Activated CD8-positive, alpha-beta memory T cell treated with anti-CD3 and anti-CD28 coated beads, Interleukin-2, amount 50 U/mL, for 1 hour (primary cell): ENCODE data around the gene TBL2.
"Not testable (repeated sequence)": the region's sequence is repeated elsewhere in the genome, so short reads cannot be mapped to it uniquely, and the experiment has no call there.

Experiments
- DNase-seq: peaks from one replicate; pipeline ENCODE4 v3.0.0-alpha.2; 2020; ENCODE audit errors: extremely low read depth

TBL2 gene

DNA sequence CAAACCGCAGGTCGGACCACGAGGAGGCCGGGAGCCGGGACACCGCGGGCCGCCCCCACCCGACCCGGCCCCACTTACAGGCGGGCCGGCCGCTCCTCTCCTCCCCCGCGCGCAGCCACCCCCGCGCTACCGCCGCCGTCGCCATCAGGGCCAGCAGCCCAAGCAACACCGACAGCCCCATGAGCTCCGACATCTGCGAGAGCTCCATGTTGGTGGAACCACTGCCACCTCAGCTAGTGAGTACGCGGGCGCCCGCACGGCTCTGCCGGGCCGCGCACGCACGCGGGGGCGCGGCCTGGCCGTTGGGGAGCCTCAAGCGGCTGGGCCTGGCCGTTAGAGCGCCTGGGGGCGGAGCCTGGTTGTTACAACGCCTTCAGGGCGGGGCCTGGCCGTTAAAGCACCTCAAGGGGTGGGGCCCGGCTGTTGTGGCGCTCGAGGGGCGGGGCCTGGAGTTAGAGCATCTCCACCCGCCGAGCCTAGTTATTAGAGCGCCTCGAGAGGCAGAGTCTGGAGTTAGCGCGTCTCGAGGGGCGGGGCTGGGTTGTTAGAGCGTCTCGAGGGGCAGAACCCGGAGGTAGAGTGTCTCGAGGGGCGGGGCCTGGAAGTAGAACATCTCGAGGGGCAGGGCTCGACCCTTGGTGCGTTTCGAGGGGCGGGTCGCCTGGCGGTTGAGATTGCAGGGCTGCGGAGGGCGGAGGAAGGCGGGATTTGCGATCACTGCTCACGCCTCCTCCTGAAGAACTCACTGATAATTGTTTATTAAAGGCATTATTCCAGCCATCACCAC is at the start of gene TBL2:
TBL2 (minus strand) TSS at position 238 of the 787 bp plus-strand sequence; CDS start at position 208, 30 bp downstream.
- DNase-seq = peak; percentile 95

GRCh38 chr7:73626814-73627213 is 48.4 kb upstream of the TBL2 start:
- DNase-seq = no peak

DNA sequence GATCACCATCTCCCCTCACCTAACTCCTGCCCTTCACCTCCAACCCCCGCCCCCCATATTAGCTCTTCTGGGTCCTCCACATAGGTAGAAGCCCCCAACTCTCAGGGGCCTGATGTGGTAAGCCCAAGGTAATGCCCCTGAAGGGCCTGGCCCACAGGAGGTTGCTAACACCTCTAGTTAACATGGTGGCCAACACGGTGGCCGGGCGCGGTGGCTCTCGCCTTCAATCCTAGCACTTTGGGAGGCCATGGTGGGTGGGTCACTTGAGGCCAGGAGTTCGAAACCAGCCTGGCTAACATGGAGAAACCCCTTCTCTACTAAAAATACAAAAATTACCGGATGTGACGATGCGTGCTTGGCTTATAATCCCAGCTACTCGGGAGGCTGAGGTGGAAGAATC is 46.9 kb upstream of the TBL2 start:
- no peak for DNase-seq

DNA sequence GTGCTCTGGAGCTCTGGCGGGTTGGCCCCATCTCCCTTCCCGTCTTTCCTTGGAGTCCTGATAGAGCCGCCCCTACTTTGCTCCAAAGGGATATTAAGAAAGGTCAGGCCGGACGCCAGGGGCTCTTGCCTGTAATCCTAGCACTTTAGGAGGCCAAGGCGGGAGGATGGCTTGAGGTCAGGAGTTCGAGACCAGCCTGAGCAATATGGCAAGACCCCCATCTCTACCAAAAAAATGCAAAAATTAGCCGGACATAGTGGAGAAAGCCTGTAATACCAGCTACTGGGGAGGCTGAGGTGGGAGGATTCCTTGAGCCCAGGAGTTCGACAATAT is 46.3 kb upstream of the TBL2 start:
- DNase-seq = no peak

GRCh38 chr7:73623798-73624668 is 45.7 kb upstream of the TBL2 start, which contains the start of gene MLXIPL:
Gene MLXIPL (minus strand): TSS chr7:73624522. CDS start chr7:73624492, 30 bp downstream.
- peak; percentile 8 for DNase-seq

DNA sequence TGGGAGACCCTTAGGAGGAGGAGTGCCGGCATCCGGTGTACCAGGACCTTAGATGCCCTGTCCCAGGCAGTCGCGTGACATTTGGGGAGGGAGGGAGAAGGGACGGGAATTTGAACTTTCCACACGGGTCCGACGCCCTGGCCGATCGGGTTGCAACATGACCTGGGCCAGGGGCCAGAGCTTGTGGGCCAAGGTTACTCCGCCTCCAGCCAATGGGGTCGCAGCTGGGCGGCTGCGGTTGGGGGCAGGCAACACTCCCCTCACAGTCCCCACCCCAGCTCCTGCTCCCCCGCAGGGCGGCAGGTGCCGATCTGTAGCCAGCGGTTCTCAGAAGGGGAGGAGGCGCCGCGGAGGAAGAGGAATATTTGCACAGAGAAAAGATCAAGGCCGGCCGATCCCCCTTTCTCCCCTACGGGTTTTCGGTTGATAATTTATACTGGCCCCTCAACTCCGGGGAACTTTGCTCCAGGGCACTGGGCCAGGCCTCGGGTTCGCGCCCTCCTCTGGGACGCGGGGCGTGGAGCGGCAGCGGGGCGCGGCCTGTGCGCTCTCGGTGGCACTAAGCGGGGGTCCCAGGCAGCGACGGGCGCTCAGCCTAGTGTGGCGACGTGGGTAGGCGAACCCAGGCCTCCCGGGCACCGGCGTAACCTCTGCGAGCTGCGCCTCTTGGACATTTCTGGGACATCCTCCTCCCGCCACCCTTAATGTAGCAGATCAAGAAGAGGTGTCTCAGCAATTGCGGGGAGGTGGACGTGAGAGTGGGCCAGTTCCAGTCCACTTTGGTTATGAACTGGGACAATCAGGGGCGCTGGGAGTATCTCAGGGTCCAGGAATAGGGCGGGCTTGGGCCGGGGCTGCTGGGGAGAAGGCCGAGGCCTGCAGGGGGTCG is 44.8 kb upstream of the TBL2 start:
- no peak for DNase-seq

DNA sequence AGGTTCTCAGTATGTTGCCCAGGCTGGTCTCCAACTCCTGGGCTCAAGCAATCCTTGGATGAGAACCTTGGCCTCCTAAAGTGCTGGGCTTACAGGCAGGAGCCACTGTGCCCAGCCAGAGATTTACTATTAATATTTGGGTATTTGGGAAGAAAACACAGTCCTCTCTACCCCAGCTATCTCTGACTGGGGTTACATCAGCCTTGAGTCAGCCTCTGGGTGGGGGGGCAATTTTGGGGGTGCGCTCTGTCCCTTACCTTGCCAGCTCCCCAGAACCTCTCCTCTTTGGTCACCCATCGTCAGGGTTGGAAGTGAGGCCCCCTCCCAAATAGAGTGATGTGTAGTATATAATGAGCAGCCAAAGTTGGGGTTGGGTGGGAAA is 44.1 kb upstream of the TBL2 start:
- DNase-seq = no peak

GRCh38 chr7:73621168-73622063 is 43.0 kb upstream of the TBL2 start:
- no peak for DNase-seq

- DNase-seq = not testable (repeated sequence)
These were observed 41.0 kb upstream of the TBL2 start for GRCh38 chr7:73619394-73619793.

DNA sequence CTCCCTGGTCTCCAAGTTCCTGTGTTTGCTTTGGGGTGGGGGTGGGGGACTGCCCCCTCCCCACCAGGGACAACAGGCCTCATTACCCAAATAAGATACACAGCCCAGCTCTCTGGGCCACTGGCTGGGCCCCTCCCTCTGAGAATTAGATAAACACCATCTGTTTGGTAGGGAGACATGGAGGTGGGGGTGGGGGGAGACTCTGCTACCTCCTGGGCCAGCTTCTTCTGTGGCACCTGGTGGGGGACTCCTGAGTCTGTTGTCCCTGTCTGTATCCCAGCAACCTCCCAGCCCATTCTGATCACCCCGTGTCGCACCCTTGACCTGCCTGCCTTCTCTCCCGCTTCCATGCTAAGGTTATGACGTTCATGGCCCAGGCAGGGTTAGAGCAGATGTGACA is 40.2 kb upstream of the TBL2 start:
- no peak for DNase-seq

GRCh38 chr7:73617520-73617919 is 39.1 kb upstream of the TBL2 start:
- not testable (repeated sequence) for DNase-seq

DNA sequence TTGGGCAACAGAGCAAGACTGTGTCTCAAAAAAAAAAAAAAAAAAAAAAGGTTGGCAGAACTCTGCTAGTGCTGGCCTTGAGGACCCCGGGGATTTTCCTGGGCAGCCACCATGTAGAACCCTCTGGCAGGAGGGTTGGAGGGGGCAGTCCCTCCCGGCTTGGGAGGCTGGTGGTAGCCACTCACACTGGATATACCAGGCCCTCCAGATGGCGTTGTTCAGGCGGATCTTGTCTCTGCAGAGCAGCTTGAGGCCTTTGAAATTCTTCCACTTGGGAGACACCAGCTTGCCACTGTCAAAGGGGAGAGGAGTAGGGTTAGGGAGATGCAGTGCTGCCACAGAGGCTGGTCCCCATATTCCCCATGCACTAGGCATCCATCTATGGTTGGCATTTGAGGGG is 37.5 kb upstream of the TBL2 start:
- no peak for DNase-seq

DNA sequence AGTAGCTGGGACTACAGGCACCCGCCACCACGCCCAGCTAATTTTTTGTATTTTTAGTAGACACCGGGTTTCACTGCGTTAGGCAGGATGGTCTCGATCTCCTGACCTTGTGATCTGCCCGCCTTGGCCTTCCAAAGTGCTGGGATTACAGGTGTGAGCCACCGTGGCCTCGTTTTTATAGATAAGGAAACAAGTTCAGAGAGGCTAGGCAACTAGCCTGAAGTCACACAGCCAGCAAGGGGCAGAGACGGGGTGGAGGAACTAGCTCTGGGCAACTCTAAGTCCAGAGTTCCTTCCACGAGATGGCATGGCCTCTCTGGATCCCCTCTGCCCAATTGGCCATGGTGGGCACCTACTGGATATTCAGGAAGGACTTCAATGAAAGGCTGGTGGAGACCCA is 36.6 kb upstream of the TBL2 start:
- DNase-seq = not testable (repeated sequence)

- DNase-seq = no peak
These were observed 35.8 kb upstream of the TBL2 start for GRCh38 chr7:73613954-73614735.

GRCh38 chr7:73612598-73613269 is 34.4 kb upstream of the TBL2 start:
- DNase-seq = no peak

DNA sequence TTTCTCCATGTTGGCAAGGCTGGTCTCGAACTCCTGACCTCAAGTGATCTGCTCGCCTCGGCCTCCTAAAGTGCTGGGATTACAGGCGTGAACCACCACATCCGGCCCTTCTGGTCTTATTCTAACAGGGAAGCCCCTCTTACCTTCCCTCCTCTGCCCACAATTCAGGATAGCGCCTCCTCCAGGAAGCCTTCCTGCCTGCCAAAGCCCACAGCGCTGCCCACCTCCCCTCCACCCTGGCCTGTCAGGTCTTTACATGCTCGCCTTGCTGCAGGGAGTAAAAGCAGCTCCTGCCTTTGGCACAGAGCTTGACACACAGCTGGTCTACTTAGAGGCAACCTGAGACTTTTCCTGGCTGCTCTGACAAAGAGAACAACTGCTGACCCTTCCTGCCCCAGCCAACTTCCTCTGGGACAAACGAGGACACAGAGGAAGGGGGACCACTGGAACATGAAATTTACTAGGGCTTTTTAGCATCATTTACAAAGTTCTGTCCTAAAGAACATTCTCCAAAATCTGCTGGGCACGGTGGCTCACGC is 32.7 kb upstream of the TBL2 start:
- DNase-seq = no peak

- no peak for DNase-seq
These were observed 31.7 kb upstream of the TBL2 start for GRCh38 chr7:73610105-73610504.

GRCh38 chr7:73607692-73607983 is 29.3 kb upstream of the TBL2 start:
- not testable (repeated sequence) for DNase-seq
